Lung (tissue), 12 donors: ENCODE measurements around the gene NPAS3. TPM values are rescaled to one million over a fixed set of nuclear protein-coding genes. Genes with fewer than 3 reads are reported as not detected.

Source experiments
- ATAC-seq: fragments of 200-7000 bp; cut with Tn5 transposase; one replicate; pipeline ENCODE4 v1.9.1; 2020; ENCODE audit warnings: moderate number of reproducible peaks; ENCODE audit not compliant: insufficient read depth, low FRiP score
- DNase-seq, 3 donors: peaks; one replicate each; pipeline ENCODE4 v3.0.0-alpha.2; 2013 to 2017
- H3K27ac ChIP-seq, 2 donors: one replicate each; pipeline ENCODE4 v1.5.1; 2013; ENCODE audit warnings: mild to moderate bottlenecking in 2 of 2, moderate library complexity in 2 of 2, control low read depth in 1 of 2, inconsistent platforms in 1 of 2, low read depth in 1 of 2, low read length in 1 of 2
- H3K27me3 ChIP-seq, 3 donors: one replicate each; pipeline ENCODE4 v1.5.1; 2013; ENCODE audit warnings: low read length in 2 of 3; ENCODE audit not compliant: control insufficient read depth in 3 of 3, insufficient read depth in 3 of 3
- H3K36me3 ChIP-seq, 4 donors: one replicate each; pipeline ENCODE4 v1.5.1; 2013; ENCODE audit warnings: low read length in 4 of 4, mild to moderate bottlenecking in 1 of 4, moderate library complexity in 1 of 4; ENCODE audit not compliant: control insufficient read depth in 4 of 4, insufficient read depth in 4 of 4
- H3K4me1 ChIP-seq, 5 donors: one replicate each; pipeline ENCODE4 v1.5.1; 2013; ENCODE audit warnings: low read length in 5 of 5, mild to moderate bottlenecking in 2 of 5, moderate library complexity in 1 of 5; ENCODE audit not compliant: control insufficient read depth in 5 of 5, insufficient read depth in 5 of 5
- H3K4me3 ChIP-seq: one replicate; pipeline ENCODE4 v1.5.1; 2013; ENCODE audit warnings: mild to moderate bottlenecking, control low read depth, moderate library complexity
- H3K9ac ChIP-seq, 2 donors: one replicate each; pipeline ENCODE4 v1.5.1; 2013; ENCODE audit warnings: low read length in 2 of 2, control low read depth in 1 of 2; ENCODE audit not compliant: insufficient read depth in 1 of 2
- H3K9me3 ChIP-seq, 4 donors: one replicate each; pipeline ENCODE4 v1.5.1; 2013; ENCODE audit warnings: low read length in 3 of 4, mild to moderate bottlenecking in 1 of 4, moderate library complexity in 1 of 4; ENCODE audit not compliant: control insufficient read depth in 4 of 4, insufficient read depth in 3 of 4
- CTCF ChIP-seq: IDR thresholded peaks from 2 replicates; pipeline ENCODE4 v1.5.1; 2012; ENCODE audit warnings: mild to moderate bottlenecking; ENCODE audit errors: control extremely low read depth, extremely low read depth
- WGBS, 2 donors: extraction: QIAGEN DNeasy Blood & Tissue Kit; methylation state at CpG; one replicate each; pipeline ENCODE4 v1.1.7; 2013; 5-methylcytosine and 5-hydroxymethylcytosine counted together
- polyA plus RNA-seq, 2 donors: library from polyadenylated mRNA; stranded (reverse); fragments of 200-250 nt; gene quantifications; one replicate each; pipeline ENCODE4 v1.2.1, GENCODE V29; 2013
- total RNA-seq, 2 donors: library from RNA; depleted of rRNA in 1 of 2; stranded (reverse); fragments of >200 nt in 1 of 2; gene quantifications; one replicate each; pipeline ENCODE4 v1.2.1, GENCODE V29; 2014 to 2021
- donor health status: control.
- donor health status: control.
- donor health status: Bipolar disorder and iron deficiency.
- donor health status: healthy.
- donor health status: DM: yes; HTN: yes; CAD: no.

Gene NPAS3
- total and polyA plus RNA-seq, 4 donors, result 0.13 to 0.48 (median 0.33) TPM

GRCh38 chr14:33508126-33509062 is 569.7 kb downstream of the NPAS3 start:
- H3K27me3 ChIP-seq, result no peaks in the 10 kb centered on the region
- H3K36me3 ChIP-seq, result no peaks in the 10 kb centered on the region
- H3K4me3 ChIP-seq, result no peak overlapping the region
- WGBS, 2 donors, result 80 to 83% methylated on average over 9 of the region's 9 CpGs
- no peak overlapping the region for H3K27ac ChIP-seq
- ATAC-seq (no peak), DNase-seq (peak in 2 of 3 donors; percentile 59 to 74)
- peaks cover 0 to 38% (median 0%) of the 10 kb centered on the region in 5 donors for H3K4me1 ChIP-seq
- H3K9me3 ChIP-seq, result peaks cover 0 to 2% (median 0%) of the 10 kb centered on the region in 4 donors
- no peak overlapping the region for H3K9ac ChIP-seq
- TF ChIP-seq CTCF, result no peak

GRCh38 chr14:33509454-33509853 is 570.8 kb downstream of the NPAS3 start:
- peaks cover 0 to 2% (median 0%) of the 10 kb centered on the region in 4 donors for H3K9me3 ChIP-seq
- DNase-seq (no peak), ATAC-seq (no peak)
- no peak overlapping the region for H3K4me3 ChIP-seq
- peaks cover 0 to 38% (median 0%) of the 10 kb centered on the region in 5 donors for H3K4me1 ChIP-seq
- no peaks in the 10 kb centered on the region for H3K36me3 ChIP-seq
- H3K27me3 ChIP-seq, result no peaks in the 10 kb centered on the region
- H3K9ac ChIP-seq, result no peak overlapping the region
- no peak overlapping the region for H3K27ac ChIP-seq
- 76 to 91% methylated on average over 3 of the region's 3 CpGs for WGBS, 2 donors
- TF ChIP-seq CTCF, result no peak

GRCh38 chr14:33510063-33510481 is 571.4 kb downstream of the NPAS3 start:
- Histone ChIP-seq H3K4me3 (no peak overlapping the region), H3K9ac (no peak overlapping the region), H3K27me3 (no peaks in the 10 kb centered on the region), H3K36me3 (no peaks in the 10 kb centered on the region), H3K4me1 (peaks cover 0 to 38% (median 0%) of the 10 kb centered on the region in 5 donors), H3K9me3 (peaks cover 0 to 2% (median 0%) of the 10 kb centered on the region in 4 donors), H3K27ac (no peak overlapping the region)
- 69 to 72% methylated on average over 6 of the region's 6 CpGs for WGBS, 2 donors
- ATAC-seq (no peak), DNase-seq (peak in 1 of 3 donors; percentile 59)
- no peak for TF ChIP-seq CTCF
